Left renal cortex interstitium (tissue), 4 donors: ENCODE measurements around the gene SDK1. TPM values are rescaled to one million over a fixed set of nuclear protein-coding genes. Genes with fewer than 3 reads are reported as not detected.

Source experiments
- DNase-seq, 4 donors: peaks; one replicate each; pipeline ENCODE4 v3.0.0-alpha.2; 2013; ENCODE audit warnings: low read depth in 4 of 4, low spot score in 2 of 4, missing footprints in 1 of 4
- polyA plus RNA-seq, 4 donors: library from polyadenylated mRNA; unstranded; fragments of 120-200 nt; gene quantifications; one replicate each; pipeline ENCODE4 v1.2.1, GENCODE V29; 2013; ENCODE audit not compliant: insufficient read length in 4 of 4

The SDK1 gene
- polyA plus RNA-seq, 4 donors = 5.1 to 10.2 (median 6.9) TPM

DNA sequence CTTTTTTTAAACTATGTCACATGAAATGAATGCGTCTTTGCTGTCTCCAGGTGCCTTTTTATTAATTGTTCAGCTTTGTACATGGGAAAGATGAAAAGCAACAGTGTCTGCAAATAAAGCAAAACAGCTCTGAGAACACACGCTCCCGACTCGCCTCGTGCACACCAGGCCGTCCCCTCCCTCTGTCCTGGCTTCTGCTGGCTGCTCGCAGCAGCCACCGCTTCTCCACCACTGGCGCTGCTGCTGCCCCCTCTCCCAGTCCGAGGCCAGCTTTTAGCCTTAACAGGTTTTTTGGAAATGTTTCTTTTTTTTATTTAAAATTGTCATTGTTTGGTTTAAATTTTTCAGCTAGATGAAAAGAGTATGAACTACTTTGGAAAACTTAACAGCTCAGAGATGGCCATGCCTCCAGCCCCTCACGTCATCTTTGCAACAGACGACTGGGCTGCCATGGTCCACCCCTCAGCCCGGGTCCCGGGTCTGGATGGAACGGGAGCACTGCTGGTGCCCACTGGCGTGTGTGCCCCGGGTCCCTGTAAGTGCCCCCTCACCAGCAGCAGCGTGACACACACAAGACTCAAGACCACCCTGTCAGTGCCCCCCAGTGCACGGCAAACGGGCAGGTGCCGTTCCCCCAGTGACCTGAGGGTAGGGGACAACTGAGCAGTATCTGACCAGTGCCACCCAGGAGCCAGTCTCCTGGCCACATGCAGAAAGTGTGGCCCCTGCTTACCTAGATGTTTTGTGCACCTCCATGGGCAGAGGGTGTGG is 965.4 kb downstream of the SDK1 start:
- DNase-seq = no peak

DNA sequence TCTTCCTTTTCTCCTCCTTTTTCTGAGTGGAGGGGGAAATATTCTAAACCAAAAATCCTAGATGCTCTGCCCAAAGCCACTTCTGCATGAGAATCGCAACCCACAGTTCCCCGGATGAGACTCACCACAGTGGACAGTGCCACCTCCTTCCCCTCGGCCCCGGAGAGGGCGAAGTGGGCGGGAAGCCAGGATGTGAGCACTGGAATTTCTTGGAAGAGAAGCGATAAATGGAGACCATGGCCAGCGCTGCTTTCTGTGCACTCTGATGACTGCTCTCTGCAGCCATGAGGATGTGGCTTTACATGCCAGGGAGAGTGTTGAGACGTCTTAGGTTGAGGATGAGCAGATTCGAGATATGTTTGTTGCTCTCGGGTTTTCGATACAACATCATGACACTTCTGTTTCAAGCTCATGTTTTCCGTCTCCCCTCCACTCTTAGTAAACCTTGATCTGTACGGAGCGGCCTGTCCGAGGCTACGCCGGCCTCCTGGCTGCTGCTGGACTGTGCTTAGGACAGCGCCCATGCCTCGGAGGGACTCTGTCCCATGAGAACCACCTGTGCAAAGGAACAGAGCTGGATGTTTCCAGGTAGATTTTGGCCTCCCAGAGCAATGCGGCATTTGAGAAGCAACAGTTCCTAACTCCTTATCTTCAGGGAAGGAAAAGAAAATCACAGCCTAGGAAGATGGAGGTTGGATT is 966.4 kb downstream of the SDK1 start:
- DNase-seq = no peak

DNA sequence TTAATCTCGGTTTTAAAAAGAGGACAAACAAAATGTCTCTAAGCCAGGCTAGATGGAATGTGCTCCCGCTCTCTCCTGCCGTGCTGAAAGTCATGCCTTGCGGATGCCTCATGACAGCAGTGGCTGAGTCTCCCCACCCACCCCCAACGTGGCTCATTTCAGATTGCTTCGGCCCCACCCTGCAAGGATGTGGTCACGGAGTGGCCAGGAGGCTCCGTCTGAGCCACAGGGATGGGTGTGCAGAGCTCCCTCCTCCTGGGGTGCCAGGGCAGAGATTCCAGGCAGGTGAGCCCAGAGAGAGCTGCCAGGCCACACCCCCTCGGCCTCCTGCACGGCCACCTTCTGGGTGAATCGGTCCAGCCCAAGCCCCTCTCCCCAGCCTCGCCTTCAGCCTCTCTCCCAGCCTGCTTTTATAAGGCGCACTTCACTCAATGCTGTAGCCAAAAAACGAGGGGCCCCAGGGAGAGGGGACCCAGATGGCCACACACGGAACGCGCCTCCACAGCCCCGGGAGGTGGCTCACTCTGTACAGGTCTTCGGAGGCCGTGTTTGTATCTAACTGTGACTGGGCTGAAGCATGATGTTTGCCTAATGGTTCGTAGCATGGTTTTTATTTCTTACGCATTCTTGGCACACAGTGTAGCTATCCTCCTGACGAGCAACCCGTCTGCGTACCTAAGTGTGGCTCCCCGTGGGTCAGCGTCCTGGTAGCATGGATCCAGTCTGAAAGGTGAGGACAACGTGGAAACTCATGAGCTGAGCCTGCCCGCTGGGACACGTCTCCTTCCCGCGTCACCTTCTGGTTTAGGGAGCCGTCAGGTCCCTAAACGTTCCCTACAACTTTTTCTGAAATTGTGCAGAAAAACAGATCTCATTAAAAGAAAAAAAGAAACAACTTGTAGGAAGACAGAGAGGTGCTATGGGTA is 967.3 kb downstream of the SDK1 start:
- no peak for DNase-seq

DNA sequence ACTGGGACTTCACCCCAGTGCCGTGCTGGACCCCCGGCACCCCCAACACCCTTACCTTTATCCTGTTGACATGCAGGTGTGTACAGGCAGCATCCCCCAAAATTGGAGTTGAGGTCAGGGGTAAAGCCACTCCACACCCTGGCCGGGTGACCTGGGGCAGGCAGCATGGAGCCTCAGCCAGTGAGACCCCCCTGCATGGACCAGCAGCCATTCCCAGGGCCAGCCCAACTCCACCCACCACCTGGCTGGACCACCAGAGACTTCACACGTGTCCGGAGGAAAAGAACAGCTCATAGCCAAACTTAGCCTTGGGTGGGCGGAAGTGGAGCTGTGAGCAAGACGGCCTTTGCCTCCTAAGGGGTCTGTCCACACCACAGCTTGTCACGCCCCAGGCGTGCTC is 968.0 kb downstream of the SDK1 start:
- no peak for DNase-seq

DNA sequence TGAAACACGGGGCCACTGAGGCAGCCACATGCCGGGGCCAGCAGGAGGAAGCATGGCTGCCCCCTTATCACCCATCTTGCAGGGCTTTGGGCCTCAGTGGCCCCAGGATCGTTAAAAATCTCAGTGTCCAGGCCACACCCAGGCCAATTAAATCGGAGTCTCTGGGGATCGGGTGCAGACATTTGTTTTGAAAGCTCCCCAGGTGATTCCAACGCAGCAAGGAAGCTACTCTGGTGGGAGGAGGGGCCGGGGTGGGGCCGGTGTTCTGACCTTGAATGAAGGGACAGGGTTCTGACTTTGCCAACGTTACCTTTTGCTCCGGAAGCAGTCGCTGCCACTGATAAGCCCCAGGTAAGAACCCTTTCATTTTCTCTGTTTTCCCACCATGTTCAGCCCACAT is 968.7 kb downstream of the SDK1 start:
- DNase-seq = no peak

DNA sequence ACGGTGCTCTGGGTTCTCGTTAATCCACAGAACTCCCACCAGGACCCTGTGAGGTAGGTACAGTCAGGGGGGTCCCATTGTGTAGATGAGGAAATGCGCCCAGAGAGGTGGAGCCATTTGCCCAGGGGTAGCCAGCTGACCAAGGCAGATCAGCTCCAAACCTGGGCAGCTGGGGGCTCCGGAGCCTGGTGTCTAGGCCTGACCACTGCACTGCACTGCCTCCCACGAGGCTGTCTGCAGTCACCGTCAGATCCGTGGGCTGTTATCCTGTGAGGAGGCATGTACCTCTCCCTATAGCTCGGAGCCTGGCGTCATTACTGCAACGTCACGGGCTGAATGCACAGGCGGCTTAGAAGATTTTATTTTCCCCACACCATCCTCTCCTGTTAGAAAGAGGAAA is 969.2 kb downstream of the SDK1 start:
- DNase-seq = no peak

DNA sequence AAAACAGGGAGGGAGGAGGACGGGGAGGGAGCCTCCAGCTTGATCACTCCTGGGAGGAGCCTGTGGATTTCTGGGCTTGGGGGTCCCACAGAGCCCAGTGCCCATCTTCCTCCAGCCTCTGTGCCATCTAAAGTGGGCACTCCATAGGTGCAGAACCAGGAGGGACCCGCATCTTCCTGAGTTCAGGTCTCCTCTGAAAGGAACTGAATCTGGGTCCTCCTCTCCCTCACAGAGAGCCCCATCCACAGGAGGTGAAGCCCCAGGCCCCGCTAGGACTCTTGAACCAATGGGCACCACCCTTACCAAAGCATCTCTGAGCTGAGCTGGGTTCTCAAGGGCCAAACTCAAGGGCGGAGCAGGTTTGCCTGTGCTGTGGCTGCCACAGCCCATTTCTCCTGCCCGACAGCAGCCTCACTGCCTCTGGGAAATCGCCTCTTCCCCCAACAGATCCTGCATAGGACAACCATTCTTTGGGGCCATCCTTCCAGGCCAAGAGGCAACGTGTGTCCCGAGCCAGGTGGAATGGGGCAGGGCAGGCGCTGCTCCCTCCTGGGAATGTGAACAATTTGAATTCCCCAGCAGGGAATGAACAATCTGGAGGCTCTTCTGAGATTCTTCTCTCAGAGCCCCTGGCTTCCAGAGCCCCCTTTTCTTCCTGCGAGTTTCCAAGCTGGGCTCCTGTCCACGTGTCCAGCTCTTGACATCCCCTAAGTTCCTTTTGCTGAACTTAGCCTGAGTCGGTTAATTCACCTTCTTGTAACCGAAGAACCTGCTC is 970.1 kb downstream of the SDK1 start:
- DNase-seq = no peak

DNA sequence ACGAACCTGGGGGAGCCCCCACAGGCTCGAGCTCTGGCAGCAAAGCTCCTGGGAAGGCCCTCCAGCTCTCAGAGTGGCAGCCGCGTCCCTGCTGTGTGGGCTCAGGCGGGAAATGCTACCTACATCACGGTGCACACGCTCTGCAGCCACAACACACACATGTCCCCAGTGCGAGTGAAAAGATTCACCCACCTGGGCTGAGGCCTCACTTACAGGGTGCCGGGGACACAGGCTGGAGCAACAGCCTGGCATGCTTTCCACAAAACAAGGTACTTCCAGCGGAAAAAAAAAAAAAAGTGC is 970.6 kb downstream of the SDK1 start:
- no peak for DNase-seq

DNA sequence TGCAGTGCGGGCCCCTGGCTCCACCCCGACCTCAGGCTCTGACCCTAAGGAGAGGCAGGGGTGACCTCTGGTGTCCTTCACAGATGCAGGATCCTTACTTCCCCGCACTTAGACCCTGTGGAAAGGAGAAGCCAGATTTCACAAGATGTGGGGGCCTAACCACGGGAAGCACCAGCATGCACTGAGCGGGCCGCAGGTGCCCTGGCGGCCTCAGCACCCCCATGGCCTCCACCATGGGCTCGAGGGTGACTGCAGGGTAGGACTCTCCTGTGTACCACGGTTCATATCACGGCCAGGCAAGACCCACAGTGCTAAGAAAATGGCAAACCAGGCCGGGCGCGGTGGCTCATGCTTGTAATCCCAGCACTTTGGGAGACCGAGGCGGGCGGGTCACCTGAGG is 971.1 kb downstream of the SDK1 start:
- DNase-seq = no peak

DNA sequence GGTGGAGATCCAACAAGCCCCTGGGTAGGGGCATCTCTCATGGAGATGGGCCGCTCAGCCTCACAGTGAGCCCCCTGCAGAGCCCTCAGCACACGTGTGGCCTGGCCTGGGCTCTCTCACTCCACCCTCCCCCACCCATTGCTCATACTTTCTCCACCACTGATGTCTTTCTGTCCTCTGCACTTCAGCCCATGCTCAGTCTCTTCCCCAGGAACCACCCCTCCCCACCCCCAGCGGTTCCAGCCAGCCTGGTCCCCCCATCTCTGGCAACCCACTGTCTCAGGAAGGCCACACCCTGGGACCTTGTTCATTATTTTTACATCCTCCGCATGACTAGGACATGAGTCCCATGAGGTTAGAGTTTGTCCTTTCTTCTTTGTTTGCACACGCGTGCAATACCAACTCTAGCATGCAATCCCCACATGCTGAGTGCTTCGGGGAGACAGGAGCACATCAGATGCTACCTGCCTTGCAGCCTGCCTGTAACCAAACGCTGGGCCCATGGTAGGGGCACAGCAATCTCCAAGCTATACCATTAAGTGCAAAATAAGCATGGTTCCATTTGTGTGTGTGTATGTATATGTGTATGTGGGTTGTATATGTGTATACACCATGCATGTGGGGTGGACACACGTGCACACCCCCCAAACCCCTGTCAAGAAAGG is 972.6 kb downstream of the SDK1 start:
- DNase-seq = no peak

DNA sequence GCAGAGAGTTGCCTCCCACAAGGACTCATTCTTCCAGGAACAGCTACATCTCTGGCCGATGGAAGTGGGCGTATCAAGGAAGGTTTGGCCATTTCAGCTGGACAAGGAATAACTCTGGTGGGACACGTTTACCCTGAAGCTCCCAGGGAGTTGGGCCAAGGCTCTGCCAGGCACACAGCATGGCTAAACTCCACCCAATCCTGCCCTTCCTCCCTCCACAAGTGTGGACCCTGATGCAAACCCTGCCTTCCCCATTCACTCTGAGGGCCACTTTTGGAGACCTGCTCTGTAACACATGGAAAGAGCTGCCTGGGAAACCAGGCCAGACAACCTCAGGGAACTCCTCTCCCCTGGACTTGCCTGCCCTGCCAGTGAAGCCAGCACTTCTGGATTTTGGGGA is 973.2 kb downstream of the SDK1 start:
- no peak for DNase-seq

DNA sequence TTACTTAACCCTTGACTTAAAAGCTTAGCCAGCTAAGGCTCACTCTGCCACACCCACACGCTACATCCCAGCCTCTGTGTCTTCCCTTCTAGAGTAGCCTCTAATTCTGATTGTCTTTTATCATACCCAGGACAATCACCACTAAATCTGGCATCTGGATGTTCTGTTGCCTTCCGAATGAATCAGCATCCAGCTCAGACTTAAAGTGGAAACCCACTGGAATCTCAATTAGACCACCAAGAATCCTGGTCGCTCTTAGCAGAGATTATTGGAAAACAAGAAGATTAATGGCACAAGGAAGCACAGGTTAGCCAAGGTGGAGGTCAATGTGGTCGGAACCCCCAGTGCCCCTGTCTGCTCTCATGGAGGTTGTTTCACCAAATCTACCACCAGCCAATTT is 976.9 kb downstream of the SDK1 start:
- DNase-seq = no peak

DNA sequence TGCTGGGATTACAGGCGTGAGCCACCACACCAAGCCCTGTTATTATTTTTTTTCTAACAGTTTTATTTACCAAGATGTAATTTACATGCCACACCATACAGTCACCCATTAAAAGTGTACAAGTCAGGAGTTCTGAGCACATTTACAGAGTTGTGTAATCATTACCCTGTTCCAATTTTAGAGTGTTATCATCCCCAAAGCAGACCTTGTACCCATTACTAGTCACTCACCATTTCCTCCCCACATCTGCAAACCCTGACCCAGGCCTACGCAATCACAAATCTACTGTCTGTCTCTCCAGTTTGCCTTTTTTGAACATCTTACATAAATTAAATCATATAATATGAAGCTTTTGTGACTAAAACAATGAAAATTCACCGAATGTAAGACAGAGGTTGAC is 978.2 kb downstream of the SDK1 start:
- DNase-seq = no peak

DNA sequence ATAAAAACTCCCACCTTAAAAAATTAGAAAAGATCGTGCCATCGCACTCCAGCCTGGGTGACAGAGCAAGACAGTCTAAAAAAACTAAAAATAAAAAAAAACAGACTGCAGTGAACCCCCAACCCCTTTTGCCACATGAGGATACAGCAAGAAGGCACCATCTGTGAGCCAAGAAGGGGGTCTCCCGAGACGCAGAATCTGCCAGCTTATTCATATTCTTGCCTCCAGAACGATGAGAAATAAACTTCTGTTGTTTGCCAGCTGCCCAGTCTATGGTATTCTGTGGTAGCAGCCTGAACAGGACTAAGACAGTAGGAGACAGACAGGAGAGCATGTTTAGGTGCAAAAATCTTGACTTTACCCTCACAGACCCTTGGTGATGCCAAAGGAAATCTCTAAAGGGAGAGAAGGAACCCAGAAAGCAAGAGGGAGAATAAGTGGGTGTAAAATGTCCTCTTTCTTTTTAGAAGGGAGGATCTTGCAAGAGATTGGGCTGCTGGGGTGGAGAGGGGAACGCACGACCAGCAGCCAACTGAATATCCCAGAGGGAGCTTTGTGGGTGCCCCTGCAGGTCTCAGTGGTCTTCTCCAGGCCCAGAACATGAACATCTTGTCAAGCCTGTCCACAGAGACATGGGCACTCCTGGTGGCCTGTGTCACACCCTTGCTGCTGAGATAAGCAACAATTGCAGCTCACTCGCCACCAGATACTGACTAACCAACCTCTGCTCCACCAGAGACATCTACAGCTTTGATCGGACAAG is 980.4 kb downstream of the SDK1 start:
- no peak for DNase-seq

DNA sequence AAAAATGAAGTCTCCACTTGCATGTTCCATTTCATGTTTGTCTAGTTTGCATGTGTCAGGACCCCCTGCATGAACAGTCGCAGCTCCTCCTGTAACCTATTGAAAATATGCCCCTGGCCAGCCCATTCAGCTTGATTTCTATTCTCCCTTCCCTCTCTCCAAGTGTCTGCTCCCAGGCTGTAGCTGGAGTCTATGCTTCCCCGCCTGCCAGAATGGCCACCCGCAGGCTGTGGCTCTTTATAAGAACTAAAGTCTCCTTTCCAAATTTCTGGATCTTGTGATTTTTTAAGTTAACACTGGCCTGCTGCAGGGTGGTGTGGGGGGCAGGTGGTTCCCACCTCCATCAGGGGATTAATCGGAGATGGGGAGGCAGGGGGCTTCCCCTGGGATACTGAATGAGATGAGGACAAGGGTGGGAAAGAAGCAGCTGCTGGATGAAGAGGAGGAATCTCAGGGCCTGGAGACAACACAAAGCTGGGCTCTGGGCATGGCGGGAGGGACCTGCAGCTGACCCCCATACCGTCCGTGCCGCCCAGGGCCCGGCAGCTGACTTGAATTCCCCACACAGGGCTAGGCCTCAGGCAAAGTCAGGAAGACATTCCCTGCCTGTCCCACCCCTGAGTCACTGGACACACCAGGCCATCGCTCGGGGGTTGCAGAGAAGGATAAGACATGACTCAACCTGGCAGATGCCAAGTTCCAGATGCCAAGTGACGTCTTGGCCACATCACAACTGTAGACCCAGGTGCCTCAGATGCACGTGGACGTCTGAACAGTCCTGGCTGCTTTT is 981.6 kb downstream of the SDK1 start:
- no peak for DNase-seq

DNA sequence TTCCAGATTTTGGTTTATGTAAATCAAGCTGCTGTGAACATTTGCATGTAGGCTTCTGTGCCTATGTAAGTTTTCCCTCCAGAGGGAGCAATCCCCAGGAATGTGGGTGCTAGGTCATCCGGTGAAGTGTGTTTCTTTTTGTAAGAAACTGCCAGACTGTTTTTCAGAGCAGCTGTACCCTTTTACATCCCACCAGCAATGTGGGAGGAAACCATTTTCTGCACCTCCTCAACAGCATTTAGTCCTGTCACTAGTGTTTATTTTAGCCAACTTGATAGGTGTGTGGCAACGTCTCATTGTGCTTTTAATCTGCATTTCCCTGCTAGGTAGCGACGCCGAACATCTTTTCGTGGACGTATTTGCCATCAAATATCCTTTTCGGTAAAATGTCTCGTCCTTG is 985.3 kb downstream of the SDK1 start:
- DNase-seq = no peak

DNA sequence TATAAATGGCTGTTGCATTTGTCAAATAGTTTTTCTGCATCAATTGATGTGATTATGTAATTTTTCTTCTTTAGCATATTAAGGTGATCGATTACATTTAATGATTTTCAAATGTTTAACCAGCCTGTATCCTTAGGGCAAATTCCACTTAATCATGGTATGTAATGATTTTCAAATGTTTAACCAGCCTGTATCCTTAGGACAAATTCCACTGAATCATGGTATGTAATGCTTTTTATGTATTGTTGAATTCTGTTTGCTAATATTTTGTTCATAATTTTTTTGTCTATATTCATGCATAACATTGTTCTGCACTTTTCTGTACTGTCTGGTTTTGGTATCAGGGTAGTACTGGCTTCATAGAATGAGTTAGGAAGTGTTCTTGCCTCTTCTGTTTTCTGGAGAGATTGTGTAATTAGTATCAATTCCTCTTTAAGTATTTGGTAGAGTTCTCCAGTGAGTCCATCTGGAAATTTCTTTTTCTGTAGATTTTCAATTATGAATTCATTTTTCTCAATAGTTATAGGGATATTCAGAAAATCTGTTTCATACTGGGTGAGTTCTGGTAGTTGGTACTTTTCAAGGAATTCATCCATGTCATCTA is 987.8 kb downstream of the SDK1 start:
- no peak for DNase-seq

DNA sequence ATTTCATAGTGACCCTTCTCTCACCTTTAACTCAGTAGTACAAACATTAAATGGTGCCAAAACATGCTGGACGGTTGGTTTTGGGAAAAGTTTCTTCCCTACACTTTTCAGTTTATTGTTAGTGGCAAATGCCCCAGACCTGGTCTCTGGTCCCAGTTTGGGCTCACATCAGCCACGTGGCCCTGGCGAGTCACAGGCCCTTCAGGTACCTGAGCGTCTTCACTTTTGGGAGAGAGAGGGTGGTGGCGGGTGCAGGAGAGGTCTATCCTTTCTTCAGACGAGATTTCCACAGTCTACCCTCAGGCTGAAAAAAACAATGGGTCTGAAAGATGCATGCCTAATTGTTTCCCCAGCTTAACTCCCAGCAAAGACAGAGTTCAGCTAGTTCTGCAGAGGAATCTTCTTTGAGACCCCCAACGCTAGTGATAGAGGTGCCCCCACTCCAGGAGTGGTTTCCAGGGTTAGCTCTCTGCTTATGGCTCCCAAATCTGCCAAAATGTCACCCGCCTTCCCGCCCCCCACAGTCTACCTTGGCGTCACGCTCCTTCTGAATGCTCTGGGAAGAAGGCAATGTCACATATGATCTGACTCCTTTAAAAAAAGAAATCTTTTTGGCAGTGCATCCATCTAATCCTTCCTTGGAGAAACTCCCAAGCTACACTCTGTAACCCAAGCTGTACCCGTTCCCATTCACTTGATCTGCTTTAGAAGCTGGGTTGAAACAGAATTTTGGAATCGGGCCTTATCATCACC is 996.3 kb downstream of the SDK1 start:
- DNase-seq = no peak
